Medulla oblongata (tissue), 1 donor: ENCODE results near the gene ISLR2.

Experiments
- DNase-seq: peaks from one replicate; pipeline ENCODE4 v3.0.0-alpha.2; 2015; ENCODE audit errors: extremely low spot score

The ISLR2 gene

GRCh38 chr15:74128785-74129585 lies 1.4 kb upstream of the ISLR2 start:
- no peak for DNase-seq

GRCh38 chr15:74129586-74130154 lies 716 bp upstream of the ISLR2 start:
- no peak for DNase-seq

- no peak for DNase-seq
Observed at GRCh38 chr15:74130849-74131627, 652 bp downstream of the ISLR2 start.

- no peak for DNase-seq
Observed at GRCh38 chr15:74131628-74132413, 1.4 kb downstream of the ISLR2 start.

- no peak for DNase-seq
Observed at GRCh38 chr15:74132681-74133651, 2.6 kb downstream of the ISLR2 start.

GRCh38 chr15:74133694-74134386 lies 3.5 kb downstream of the ISLR2 start:
- DNase-seq: no peak

GRCh38 chr15:74134387-74135027 lies 4.1 kb downstream of the ISLR2 start:
- DNase-seq: peak; percentile 43

GRCh38 chr15:74135041-74135565 lies 4.7 kb downstream of the ISLR2 start:
- no peak for DNase-seq

- no peak for DNase-seq
Observed at GRCh38 chr15:74136540-74136813, 6.1 kb downstream of the ISLR2 start.

- no peak for DNase-seq
Observed at GRCh38 chr15:74136814-74137536, 6.6 kb downstream of the ISLR2 start.

- DNase-seq: no peak
Observed at GRCh38 chr15:74137537-74137894, 7.1 kb downstream of the ISLR2 start.

- no peak for DNase-seq
Observed at GRCh38 chr15:74138642-74139041, 8.3 kb downstream of the ISLR2 start.

GRCh38 chr15:74141591-74141990 lies 11.2 kb downstream of the ISLR2 start:
- no peak for DNase-seq

- DNase-seq: no peak
Observed at GRCh38 chr15:74144153-74144775, 13.9 kb downstream of the ISLR2 start.

GRCh38 chr15:74146277-74146800 lies 16.0 kb downstream of the ISLR2 start:
- no peak for DNase-seq

GRCh38 chr15:74147051-74147450 lies 16.7 kb downstream of the ISLR2 start:
- DNase-seq: no peak

GRCh38 chr15:74155766-74156417 lies 25.5 kb downstream of the ISLR2 start:
- DNase-seq: no peak
